Measurements from ENCODE around the gene TTC7B. TPM values are rescaled to one million over a fixed set of nuclear protein-coding genes. Genes with fewer than 3 reads are reported as not detected.

The TTC7B gene
- total and polyA plus RNA-seq, 9 of the 15 experiments (the other 6 are each of a cell fraction or from before 2014, with no cell fraction given): 2.2 to 77.2 (median 36.7) TPM

- TF ChIP-seq ZBTB9 (CRISPR knock-in tag; IDR thresholded peaks at IDR 0.05) (no peak), KDM4B (IDR thresholded peaks at IDR 0.05; ENCODE audit: borderline replicate concordance in 2 of 2, low read depth in 1 of 2) (no peak), CHCHD3 (CRISPR knock-in tag; IDR thresholded peaks at IDR 0.05) (no peak), TCFL5 (CRISPR knock-in tag; conservative IDR thresholded peaks at IDR 0.05) (no peak), CBX8 (IDR thresholded peaks at IDR 0.05; ENCODE audit: borderline replicate concordance, extremely low read depth, low read depth, low read length, poor library complexity, severe bottlenecking) (no peak), ARHGAP35 (IDR thresholded peaks at IDR 0.05; ENCODE audit: partially characterized antibody) (no peak)
These were observed 311.6 kb downstream of the TTC7B start (continued) for GRCh38 chr14:90504643-90505042.

GRCh38 chr14:90503582-90503981, 312.6 kb downstream of the TTC7B start:
- no peaks in the 10 kb centered on the region for H3K9me3 ChIP-seq (replicated peaks; ENCODE audit: control insufficient read depth, insufficient read depth, low read depth, low read length)
- POLR2A ChIA-PET: interaction anchor here (0.6 kb wide), 1 partner anchor 405 kb away, joined by 3 read pairs; no protein-coding TSS in a partner anchor
- no peaks in the 10 kb centered on the region for H3K9me1 ChIP-seq (ENCODE audit: control insufficient read depth, insufficient read depth, low read length)
- H3K4me3 ChIP-seq: no peak overlapping the region
- no TSS peak for BruUV-seq (replicated peaks)
- no peaks in the 10 kb centered on the region for H3K79me2 ChIP-seq (ENCODE audit: control insufficient read depth, insufficient read depth, low read length)
- no peaks in the 10 kb centered on the region for H3K36me3 ChIP-seq (ENCODE audit: control insufficient read depth, insufficient read depth, low read length)
- in situ Hi-C loops (cut with MboI): no loop called here
- ATAC-seq: no peak
- peaks cover 0 to 5% of the 10 kb centered on the region in 2 experiments; a peak in 1 of 5 replicates for H3K27me3 ChIP-seq (ENCODE audit: control insufficient read depth in 2 of 2, insufficient read depth in 2 of 2, low read length in 2 of 2)
- peaks cover 3 to 8% of the 10 kb centered on the region in 2 experiments; a peak in 4 of 5 replicates for H3K4me1 ChIP-seq (replicated peaks in 1 of 2; ENCODE audit: control insufficient read depth in 2 of 2, insufficient read depth in 2 of 2, low read length in 2 of 2)
- H3K4me2 ChIP-seq (ENCODE audit: insufficient read depth, low read length): no peak overlapping the region
- no peak overlapping the region for H3K27ac ChIP-seq (ENCODE audit: extremely low read depth, low read depth, low read length)
- TF ChIP-seq ADNP (tag; IDR thresholded peaks at IDR 0.05): no peak
- TF ChIP-seq NFIC (IDR thresholded peaks at IDR 0.05): peak; percentile 79
- DNase-seq (ENCODE audit: extremely low read depth in 1 of 4, low spot score in 3 of 4): no peak
- FAIRE-seq: no peak
- intact Hi-C loops (cut with micrococcal nuclease): no loop called here
- no peak overlapping the region for H2AFZ ChIP-seq (ENCODE audit: low read depth, low read length)
- CTCF ChIA-PET (ENCODE audit: low intra/inter-chr PET ratio): no interaction called here
- WGBS (ENCODE audit: insufficient coverage, low coverage, missing lambda C conversion rate): 21% methylated on average over 3 of the region's 5 CpGs
- H4K20me1 ChIP-seq (replicated peaks; ENCODE audit: control insufficient read depth, insufficient read depth, low read length): no peaks in the 10 kb centered on the region
- no peak overlapping the region for H3K9ac ChIP-seq (ENCODE audit: insufficient read depth in 1 of 2, low read depth in 2 of 2, low read length in 2 of 2)

All from K562 (cell line).